ENCODE results near the gene NPAS3.

NPAS3 gene

GRCh38 chr14:33642691-33643244 is 704.1 kb downstream of the NPAS3 start:
- DNase-seq (ENCODE audit: low read depth) = no peak
- TF ChIP-seq CTCF (IDR thresholded peaks at IDR 0.05; ENCODE audit: low read depth, low read length, missing control alignments) = no peak
- no peak overlapping the region for H3K4me3 ChIP-seq (ENCODE audit: low read depth, low read length)

- TF ChIP-seq CTCF (IDR thresholded peaks at IDR 0.05; ENCODE audit: low read depth, low read length, missing control alignments) = no peak
- DNase-seq (ENCODE audit: low read depth) = no peak
- no peak overlapping the region for H3K4me3 ChIP-seq (ENCODE audit: low read depth, low read length)
Measured at GRCh38 chr14:33643426-33644181, 704.9 kb downstream of the NPAS3 start.

- no peak overlapping the region for H3K4me3 ChIP-seq (ENCODE audit: low read depth, low read length)
- no peak for TF ChIP-seq CTCF (IDR thresholded peaks at IDR 0.05; ENCODE audit: low read depth, low read length, missing control alignments)
- no peak for DNase-seq (ENCODE audit: low read depth)
Measured at GRCh38 chr14:33646692-33647260, 708.1 kb downstream of the NPAS3 start.

- TF ChIP-seq CTCF (IDR thresholded peaks at IDR 0.05; ENCODE audit: low read depth, low read length, missing control alignments) = no peak
- no peak overlapping the region for H3K4me3 ChIP-seq (ENCODE audit: low read depth, low read length)
- no peak for DNase-seq (ENCODE audit: low read depth)
Measured at GRCh38 chr14:33647385-33647786, 708.7 kb downstream of the NPAS3 start.

GRCh38 chr14:33650430-33650829 is 711.8 kb downstream of the NPAS3 start:
- no peak for DNase-seq (ENCODE audit: low read depth)
- H3K4me3 ChIP-seq (ENCODE audit: low read depth, low read length) = no peak overlapping the region
- TF ChIP-seq CTCF (IDR thresholded peaks at IDR 0.05; ENCODE audit: low read depth, low read length, missing control alignments) = no peak

GRCh38 chr14:33652566-33653307 is 714.1 kb downstream of the NPAS3 start:
- no peak for TF ChIP-seq CTCF (IDR thresholded peaks at IDR 0.05; ENCODE audit: low read depth, low read length, missing control alignments)
- no peak for DNase-seq (ENCODE audit: low read depth)
- H3K4me3 ChIP-seq (ENCODE audit: low read depth, low read length) = no peak overlapping the region
